ENCODE results near the gene ABI3BP. TPM values are rescaled to one million over a fixed set of nuclear protein-coding genes. Genes with fewer than 3 reads are reported as not detected.

Gene ABI3BP
- total RNA-seq, 2 donors from 2014 or later: 243 to 470 TPM

- intact Hi-C loops (cut with DNase I): no loop called here
Observed at GRCh38 chr3:100717637-100718487, 275.4 kb downstream of the ABI3BP start.

GRCh38 chr3:100717063-100717462 lies 276.2 kb downstream of the ABI3BP start:
- no peak for DNase-seq (ENCODE audit: low spot score)
- intact Hi-C loops (cut with DNase I): no loop called here

More at GRCh38 chr3:100717637-100718487, 275.4 kb downstream of the ABI3BP start:
- DNase-seq (ENCODE audit: low spot score): no peak

GRCh38 chr3:100715176-100715575 lies 278.0 kb downstream of the ABI3BP start:
- no peak for DNase-seq (ENCODE audit: low spot score)
- intact Hi-C loops (cut with DNase I): no loop called here

GRCh38 chr3:100710261-100710968 lies 282.8 kb downstream of the ABI3BP start:
- intact Hi-C loops (cut with DNase I): no loop called here
- no peak for DNase-seq (ENCODE audit: low spot score)

GRCh38 chr3:100709842-100710260 lies 283.4 kb downstream of the ABI3BP start:
- peak; percentile 86 for DNase-seq (ENCODE audit: low spot score)
- intact Hi-C loops (cut with DNase I): no loop called here

GRCh38 chr3:100708989-100709841 lies 284.0 kb downstream of the ABI3BP start, which contains the start of gene TFG:
TSS of gene TFG (plus strand) at chr3:100709494. CDS start at chr3:100713686, 4,192 bp downstream.
- DNase-seq (ENCODE audit: low spot score): peak; percentile 100
- intact Hi-C loops (cut with DNase I): no loop called here

- DNase-seq (ENCODE audit: low spot score): no peak
- intact Hi-C loops (cut with DNase I): no loop called here
Observed at GRCh38 chr3:100708644-100708988, 284.6 kb downstream of the ABI3BP start.

GRCh38 chr3:100706365-100706764 lies 286.9 kb downstream of the ABI3BP start:
- DNase-seq (ENCODE audit: low spot score): no peak
- intact Hi-C loops (cut with DNase I): no loop called here

GRCh38 chr3:100703865-100704264 lies 289.4 kb downstream of the ABI3BP start:
- DNase-seq (ENCODE audit: low spot score): no peak
- intact Hi-C loops (cut with DNase I): no loop called here

GRCh38 chr3:100702980-100703345 lies 290.3 kb downstream of the ABI3BP start:
- intact Hi-C loops (cut with DNase I): no loop called here
- no peak for DNase-seq (ENCODE audit: low spot score)

GRCh38 chr3:100702082-100702979 lies 290.9 kb downstream of the ABI3BP start:
- no peak for DNase-seq (ENCODE audit: low spot score)
- intact Hi-C loops (cut with DNase I): no loop called here

- no peak for DNase-seq (ENCODE audit: low spot score)
- intact Hi-C loops (cut with DNase I): no loop called here
Observed at GRCh38 chr3:100700708-100701107, 292.5 kb downstream of the ABI3BP start.
